GM23338 (cell line): Measurements from ENCODE around the gene DOCK1. TPM values are rescaled to one million over a fixed set of nuclear protein-coding genes. Genes with fewer than 3 reads are reported as not detected.

Experiments
- ATAC-seq: fragments of 200-7000 bp; cut with Tn5 transposase; 3 replicates; pipeline ENCODE4 v1.9.1; 2020
- DNase-seq: peaks from one replicate; pipeline ENCODE4 v3.0.0-alpha.2; 2015; ENCODE audit warnings: low spot score
- H2AFZ ChIP-seq: fragments of 200-600 bp; sonication (generic); 2 replicates; pipeline ENCODE4 v1.8.0; 2016; ENCODE audit warnings: antibody characterized with exemption, mild to moderate bottlenecking, moderate library complexity
- H3F3A ChIP-seq: fragments of 200-600 bp; sonication (generic); replicated peaks from 2 replicates; pipeline ENCODE4 v1.8.0; 2017; ENCODE audit warnings: antibody characterized with exemption, mixed run types, low read depth
- H3K27ac ChIP-seq: fragments of 200-600 bp; sonication (generic); 2 replicates; pipeline ENCODE4 v1.6.1; 2016; ENCODE audit warnings: low read depth
- H3K27me3 ChIP-seq: fragments of 200-600 bp; sonication (generic); 2 replicates; pipeline ENCODE4 v1.8.0; 2016; ENCODE audit warnings: mild to moderate bottlenecking, mixed run types, moderate library complexity; ENCODE audit not compliant: insufficient read depth
- H3K36me3 ChIP-seq: fragments of 200-600 bp; sonication (generic); 2 replicates; pipeline ENCODE4 v1.8.0; 2016; ENCODE audit warnings: mild to moderate bottlenecking; ENCODE audit not compliant: insufficient read depth
- H3K4me1 ChIP-seq: fragments of 200-600 bp; sonication (generic); 2 replicates; pipeline ENCODE4 v1.8.0; 2016; ENCODE audit warnings: mild to moderate bottlenecking, moderate library complexity; ENCODE audit not compliant: insufficient read depth
- H3K4me2 ChIP-seq: fragments of 200-600 bp; sonication (generic); 2 replicates; pipeline ENCODE4 v1.7.1; 2017; ENCODE audit warnings: mixed run types
- H3K4me3 ChIP-seq: fragments of 200-600 bp; sonication (generic); 2 replicates; pipeline ENCODE4 v1.6.1; 2016; ENCODE audit warnings: mixed run types
- H3K79me2 ChIP-seq: fragments of 200-600 bp; sonication (generic); replicated peaks from 2 replicates; pipeline ENCODE4 v1.8.0; 2017; ENCODE audit warnings: mild to moderate bottlenecking; ENCODE audit not compliant: insufficient read depth
- H3K9me2 ChIP-seq: fragments of 200-600 bp; sonication (generic); 2 replicates; pipeline ENCODE4 v1.8.0; 2017; ENCODE audit not compliant: insufficient read depth
- H4K20me1 ChIP-seq: fragments of 200-600 bp; sonication (generic); replicated peaks from 2 replicates; pipeline ENCODE4 v1.8.0; 2017; ENCODE audit warnings: mild to moderate bottlenecking; ENCODE audit not compliant: insufficient read depth
- H3K27ac Mint-ChIP-seq: 2 replicates; pipeline ENCODE4 v1.8.0; 2020; ENCODE audit warnings: inconsistent platforms, mild to moderate bottlenecking, moderate library complexity, mixed read lengths
- H3K27me3 Mint-ChIP-seq: 3 replicates; pipeline ENCODE4 v1.8.0; 2022; ENCODE audit warnings: low read depth, mild to moderate bottlenecking, moderate library complexity, mixed read lengths, inconsistent platforms; ENCODE audit not compliant: insufficient read depth, poor library complexity
- H3K36me3 Mint-ChIP-seq: 3 replicates; pipeline ENCODE4 v1.8.0; 2021; ENCODE audit warnings: low read depth, mild to moderate bottlenecking, inconsistent platforms, moderate library complexity, mixed read lengths
- H3K4me1 Mint-ChIP-seq: 3 replicates; pipeline ENCODE4 v1.8.0; 2020; ENCODE audit warnings: mild to moderate bottlenecking, inconsistent platforms, mixed read lengths
- H3K4me3 Mint-ChIP-seq: 3 replicates; pipeline ENCODE4 v1.8.0; 2021; ENCODE audit warnings: moderate library complexity, mild to moderate bottlenecking, inconsistent platforms, mixed read lengths
- H3K9me3 Mint-ChIP-seq: 3 replicates; pipeline ENCODE4 v1.8.0; 2020; ENCODE audit warnings: moderate library complexity, mild to moderate bottlenecking, inconsistent platforms, mixed read lengths
- CREB1 ChIP-seq: fragments of 250-450 bp; sonication (Bioruptor Pico); IDR thresholded peaks from 2 replicates; pipeline ENCODE4 v1.5.0; 2020; ENCODE audit warnings: low read depth, mild to moderate bottlenecking, moderate library complexity
- EZH2 ChIP-seq: fragments of 200-600 bp; sonication (generic); IDR thresholded peaks from one replicate; pipeline ENCODE4 v1.8.0; 2017; ENCODE audit warnings: antibody characterized with exemption, mild to moderate bottlenecking, low read depth; ENCODE audit not compliant: unreplicated experiment
- EZH2phosphoT487 ChIP-seq: fragments of 200-600 bp; sonication (generic); IDR thresholded peaks from one replicate; pipeline ENCODE4 v1.8.1; 2018; ENCODE audit warnings: antibody characterized with exemption; ENCODE audit not compliant: unreplicated experiment
- JUNB ChIP-seq: IDR thresholded peaks from one replicate; pipeline ENCODE4 v1.6.1; 2016; ENCODE audit warnings: antibody characterized with exemption; ENCODE audit not compliant: unreplicated experiment
- ZNF114 ChIP-seq: fragments of 250-450 bp; sonication (Bioruptor Pico); IDR thresholded peaks from 2 replicates; pipeline ENCODE4 v1.5.0; 2020; ENCODE audit warnings: mild to moderate bottlenecking, moderate library complexity
- ZNF331 ChIP-seq: fragments of 250-450 bp; sonication (Bioruptor Pico); IDR thresholded peaks from 2 replicates; pipeline ENCODE4 v1.5.0; 2020; ENCODE audit warnings: low read depth, mild to moderate bottlenecking, moderate library complexity
- polyA plus RNA-seq: library from polyadenylated mRNA; unstranded; fragments of >200 nt; fragmentation: Nextera tagmentation; extraction: Ambion mirVana; gene quantifications from 2 replicates; pipeline ENCODE4 v1.2.1, GENCODE V29; 2016
- total RNA-seq: library from RNA; depleted of rRNA; stranded (reverse); fragments of >200 nt; shearing (Covaris generic); gene quantifications from 2 replicates; pipeline ENCODE4 v1.2.3, GENCODE V29; 2014
- TF ChIP-seq, protein P1 (sequence below): IDR thresholded peaks from one replicate; pipeline ENCODE4 v1.6.1; 2018; ENCODE audit warnings: antibody characterized with exemption; ENCODE audit not compliant: unreplicated experiment
- TF ChIP-seq, protein P2 (sequence below), 2 experiments: fragments of 200-600 bp in 1 of 2; sonication (generic) in 1 of 2; conservative IDR thresholded peaks; 2 replicates each; pipeline versions ENCODE4 v1.5.1 to v1.6.1; 2016 to 2017; ENCODE audit warnings: antibody characterized with exemption in 2 of 2, low read depth in 2 of 2, mild to moderate bottlenecking in 2 of 2, moderate library complexity in 1 of 2

The DOCK1 gene
- total and polyA plus RNA-seq, 2 experiments from 2014 or later: 13.2 to 55.3 TPM

DNA sequence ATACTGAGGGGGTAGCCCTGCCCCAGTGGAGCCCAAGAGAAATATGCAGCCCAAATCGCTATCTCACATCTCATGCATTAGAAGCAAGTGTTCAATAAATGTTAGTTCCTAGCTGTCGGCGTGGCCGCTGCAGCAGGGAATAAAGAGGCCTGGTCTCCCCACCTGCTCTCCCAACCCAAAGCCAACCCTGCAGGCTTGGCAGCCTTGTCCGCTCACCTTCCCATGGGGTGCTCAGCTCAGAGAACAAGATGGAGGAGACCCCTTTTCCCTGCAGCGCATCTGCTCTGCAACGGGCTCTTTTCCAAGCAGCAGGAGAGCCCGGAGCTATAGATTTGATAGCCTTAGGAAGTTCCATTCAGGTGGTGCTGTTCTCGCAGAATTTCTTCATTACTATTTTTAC lies 12.0 kb upstream of the DOCK1 start (continued):
- no peak for TF ChIP-seq ZNF331 (CRISPR knock-in tag)
- TF ChIP-seq EZH2phosphoT487: no peak
- TF ChIP-seq, protein P1, sequence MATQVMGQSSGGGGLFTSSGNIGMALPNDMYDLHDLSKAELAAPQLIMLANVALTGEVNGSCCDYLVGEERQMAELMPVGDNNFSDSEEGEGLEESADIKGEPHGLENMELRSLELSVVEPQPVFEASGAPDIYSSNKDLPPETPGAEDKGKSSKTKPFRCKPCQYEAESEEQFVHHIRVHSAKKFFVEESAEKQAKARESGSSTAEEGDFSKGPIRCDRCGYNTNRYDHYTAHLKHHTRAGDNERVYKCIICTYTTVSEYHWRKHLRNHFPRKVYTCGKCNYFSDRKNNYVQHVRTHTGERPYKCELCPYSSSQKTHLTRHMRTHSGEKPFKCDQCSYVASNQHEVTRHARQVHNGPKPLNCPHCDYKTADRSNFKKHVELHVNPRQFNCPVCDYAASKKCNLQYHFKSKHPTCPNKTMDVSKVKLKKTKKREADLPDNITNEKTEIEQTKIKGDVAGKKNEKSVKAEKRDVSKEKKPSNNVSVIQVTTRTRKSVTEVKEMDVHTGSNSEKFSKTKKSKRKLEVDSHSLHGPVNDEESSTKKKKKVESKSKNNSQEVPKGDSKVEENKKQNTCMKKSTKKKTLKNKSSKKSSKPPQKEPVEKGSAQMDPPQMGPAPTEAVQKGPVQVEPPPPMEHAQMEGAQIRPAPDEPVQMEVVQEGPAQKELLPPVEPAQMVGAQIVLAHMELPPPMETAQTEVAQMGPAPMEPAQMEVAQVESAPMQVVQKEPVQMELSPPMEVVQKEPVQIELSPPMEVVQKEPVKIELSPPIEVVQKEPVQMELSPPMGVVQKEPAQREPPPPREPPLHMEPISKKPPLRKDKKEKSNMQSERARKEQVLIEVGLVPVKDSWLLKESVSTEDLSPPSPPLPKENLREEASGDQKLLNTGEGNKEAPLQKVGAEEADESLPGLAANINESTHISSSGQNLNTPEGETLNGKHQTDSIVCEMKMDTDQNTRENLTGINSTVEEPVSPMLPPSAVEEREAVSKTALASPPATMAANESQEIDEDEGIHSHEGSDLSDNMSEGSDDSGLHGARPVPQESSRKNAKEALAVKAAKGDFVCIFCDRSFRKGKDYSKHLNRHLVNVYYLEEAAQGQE: no peak
- no peak for TF ChIP-seq ZNF114 (CRISPR knock-in tag)
- TF ChIP-seq JUNB: no peak
- no peak for TF ChIP-seq EZH2
- TF ChIP-seq CREB1 (CRISPR knock-in tag): no peak

DNA sequence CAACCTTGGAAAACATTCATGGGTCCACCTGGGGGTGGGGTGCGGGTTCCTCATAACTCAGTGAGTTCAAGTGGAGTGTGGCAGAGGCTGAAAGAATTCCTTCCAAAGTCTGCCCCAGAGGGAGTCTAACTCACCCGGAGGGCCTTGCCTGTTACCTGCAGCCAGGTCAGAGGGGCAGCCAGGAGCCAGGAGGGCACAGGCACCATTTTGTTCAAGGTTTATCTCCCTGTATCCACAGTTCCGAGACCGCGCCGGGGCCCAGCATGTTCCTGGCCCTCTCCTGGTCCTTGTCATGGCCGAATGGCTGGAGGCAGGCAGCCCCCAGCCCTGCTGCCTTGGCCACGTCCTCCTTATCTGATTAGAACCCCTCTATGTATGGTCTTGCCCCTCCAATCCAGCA lies 11.4 kb upstream of the DOCK1 start:
- H3K79me2 ChIP-seq: no peaks in the 10 kb centered on the region
- no peaks in the 10 kb centered on the region for H3F3A ChIP-seq
- H3K4me1 Mint-ChIP-seq: peaks cover 10% of the 10 kb centered on the region; the same call in 2 of the 3 replicates
- no peak overlapping the region for H3K27ac Mint-ChIP-seq
- DNase-seq (no peak), ATAC-seq (no peak)
- peaks cover 6% of the 10 kb centered on the region for H3K27me3 Mint-ChIP-seq
- peaks cover 34% of the 10 kb centered on the region for H3K9me3 Mint-ChIP-seq
- no peak overlapping the region for H3K27ac ChIP-seq
- H3K4me3 ChIP-seq: no peak overlapping the region
- H3K4me2 ChIP-seq: no peak overlapping the region
- H3K9me2 ChIP-seq: no peaks in the 10 kb centered on the region
- no peaks in the 10 kb centered on the region for H3K4me1 ChIP-seq
- peaks cover 22% of the 10 kb centered on the region for H3K36me3 Mint-ChIP-seq
- H3K27me3 ChIP-seq: no peaks in the 10 kb centered on the region
- H3K4me3 Mint-ChIP-seq: no peak overlapping the region
- no peak overlapping the region for H2AFZ ChIP-seq
- H4K20me1 ChIP-seq: no peaks in the 10 kb centered on the region
- TF ChIP-seq ZNF331 (CRISPR knock-in tag) (no peak), EZH2 (no peak)
- TF ChIP-seq, protein P2, sequence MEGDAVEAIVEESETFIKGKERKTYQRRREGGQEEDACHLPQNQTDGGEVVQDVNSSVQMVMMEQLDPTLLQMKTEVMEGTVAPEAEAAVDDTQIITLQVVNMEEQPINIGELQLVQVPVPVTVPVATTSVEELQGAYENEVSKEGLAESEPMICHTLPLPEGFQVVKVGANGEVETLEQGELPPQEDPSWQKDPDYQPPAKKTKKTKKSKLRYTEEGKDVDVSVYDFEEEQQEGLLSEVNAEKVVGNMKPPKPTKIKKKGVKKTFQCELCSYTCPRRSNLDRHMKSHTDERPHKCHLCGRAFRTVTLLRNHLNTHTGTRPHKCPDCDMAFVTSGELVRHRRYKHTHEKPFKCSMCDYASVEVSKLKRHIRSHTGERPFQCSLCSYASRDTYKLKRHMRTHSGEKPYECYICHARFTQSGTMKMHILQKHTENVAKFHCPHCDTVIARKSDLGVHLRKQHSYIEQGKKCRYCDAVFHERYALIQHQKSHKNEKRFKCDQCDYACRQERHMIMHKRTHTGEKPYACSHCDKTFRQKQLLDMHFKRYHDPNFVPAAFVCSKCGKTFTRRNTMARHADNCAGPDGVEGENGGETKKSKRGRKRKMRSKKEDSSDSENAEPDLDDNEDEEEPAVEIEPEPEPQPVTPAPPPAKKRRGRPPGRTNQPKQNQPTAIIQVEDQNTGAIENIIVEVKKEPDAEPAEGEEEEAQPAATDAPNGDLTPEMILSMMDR (conservative IDR thresholded peaks at IDR 0.05; ENCODE audit: low read depth in 2 of 2): no peak
- TF ChIP-seq, protein P1: no peak
- no peaks in the 10 kb centered on the region for H3K36me3 ChIP-seq
